Epidermal melanocyte (primary cell): Measurements from ENCODE around the gene BZW2.
"Not testable (repeated sequence)": the region's sequence is repeated elsewhere in the genome, so short reads cannot be mapped to it uniquely, and the experiment has no call there.

Source experiments
- DNase-seq: peaks from one replicate; pipeline ENCODE4 v3.0.0; 2011; ENCODE audit warnings: low spot score; ENCODE audit not compliant: insufficient read length

The BZW2 gene

DNA sequence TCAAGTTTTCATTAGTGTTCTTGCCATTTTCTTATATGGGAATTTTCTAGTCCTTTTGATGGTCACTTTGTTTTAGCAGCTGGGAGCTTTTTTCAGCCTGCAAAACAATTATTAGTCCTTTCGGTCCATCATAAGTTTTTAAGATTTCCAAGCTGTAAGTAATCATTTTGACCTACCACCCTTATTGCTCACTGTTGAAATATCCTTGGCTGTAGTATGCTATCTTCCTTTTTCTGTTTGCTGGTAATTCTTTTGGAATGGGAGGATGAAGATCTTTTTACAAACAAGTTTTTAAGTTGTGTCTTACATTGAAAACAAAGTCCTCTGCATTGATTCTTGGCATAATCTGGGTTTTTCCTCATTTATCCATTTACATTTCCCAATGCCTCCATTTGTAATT lies 24.0 kb downstream of the BZW2 start:
- no peak for DNase-seq

DNA sequence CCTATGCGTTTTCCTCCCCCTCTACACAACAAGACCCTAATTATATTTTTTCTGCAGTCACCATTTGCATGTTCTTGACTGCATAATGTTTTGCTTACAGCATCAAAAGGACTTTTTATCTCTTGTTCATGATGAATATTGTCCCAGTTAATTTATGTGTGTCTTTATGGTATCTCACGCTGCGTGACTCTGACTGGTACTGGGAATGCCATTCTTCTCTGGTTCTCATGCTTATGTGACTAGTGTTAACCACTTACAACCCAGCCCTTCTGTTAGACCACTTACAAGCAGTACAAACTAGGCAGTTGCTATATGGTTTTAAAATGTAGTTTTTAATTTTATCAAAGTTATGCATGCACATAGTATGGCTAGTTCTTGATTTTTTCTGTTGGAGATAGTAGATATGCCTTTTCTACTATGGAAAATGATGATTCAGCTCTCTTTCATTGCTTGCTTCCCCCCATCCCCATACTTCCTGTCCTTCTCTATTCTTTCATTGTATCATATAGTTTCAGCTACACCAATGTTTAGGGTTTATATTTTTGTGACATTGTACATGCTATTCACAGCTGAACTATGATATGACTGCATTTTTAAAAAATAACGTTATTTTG lies 24.9 kb downstream of the BZW2 start:
- no peak for DNase-seq

DNA sequence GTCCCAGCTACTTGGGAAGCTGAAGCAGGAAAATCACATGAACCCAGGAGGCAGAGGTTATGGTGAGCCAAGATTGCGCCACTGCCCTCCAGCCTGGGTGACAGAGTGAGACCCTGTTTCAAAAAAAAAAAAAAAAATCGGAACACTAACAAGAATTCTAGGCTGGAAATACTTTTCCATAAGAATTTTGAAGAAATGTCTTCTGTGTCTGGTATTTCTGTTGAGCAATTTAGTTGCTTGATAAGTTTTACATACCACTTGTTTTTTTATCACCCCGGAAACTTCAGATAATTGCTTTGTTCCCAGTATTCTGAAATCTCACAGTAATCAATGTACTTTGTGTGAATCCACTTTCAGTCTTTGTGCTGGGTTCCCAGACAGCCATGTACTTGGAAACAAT lies 25.8 kb downstream of the BZW2 start:
- no peak for DNase-seq

DNA sequence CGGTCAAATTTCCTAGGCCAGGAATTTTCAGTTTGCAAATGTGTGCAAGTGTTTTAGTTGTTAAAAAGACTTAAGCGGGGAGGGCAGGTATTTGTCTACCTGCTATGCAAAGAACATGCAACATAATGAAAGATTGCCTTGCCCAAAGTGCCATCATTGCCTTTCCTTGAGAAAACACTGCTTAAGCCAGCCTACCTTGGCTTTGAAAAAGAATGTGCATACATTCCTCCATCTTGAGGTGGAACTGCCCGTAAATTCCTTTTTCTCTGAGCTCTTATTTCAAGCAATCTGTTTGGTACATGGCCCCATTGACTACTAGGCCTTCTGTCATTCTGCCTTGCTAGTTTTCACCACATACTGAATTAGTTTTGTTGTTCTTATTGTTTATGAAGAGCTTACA lies 29.3 kb downstream of the BZW2 start:
- no peak for DNase-seq

DNA sequence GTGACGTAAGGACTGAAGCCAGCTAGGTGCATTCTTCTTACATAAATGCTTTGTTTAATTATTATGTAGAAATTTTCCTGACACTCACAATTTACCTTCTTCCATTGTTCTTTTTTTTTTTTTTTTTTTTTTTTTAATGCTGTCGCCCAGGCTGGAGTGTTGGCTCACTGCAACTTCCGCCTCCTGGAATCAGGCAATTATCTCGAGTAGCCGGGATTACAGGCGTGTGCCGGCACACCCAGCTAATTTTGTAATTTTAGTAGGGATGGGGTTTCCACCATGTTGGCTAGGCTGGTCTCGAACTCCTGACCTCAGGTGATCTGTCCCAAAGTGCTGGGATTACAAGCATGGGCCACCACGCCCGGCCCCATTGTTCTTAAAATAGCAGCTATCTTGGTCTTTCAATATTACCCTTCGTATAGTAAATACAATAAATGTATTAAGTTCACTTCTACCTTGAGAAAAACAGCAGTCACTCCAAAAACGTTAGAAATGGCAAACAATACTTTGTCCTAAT lies 32.1 kb downstream of the BZW2 start:
- no peak for DNase-seq

DNA sequence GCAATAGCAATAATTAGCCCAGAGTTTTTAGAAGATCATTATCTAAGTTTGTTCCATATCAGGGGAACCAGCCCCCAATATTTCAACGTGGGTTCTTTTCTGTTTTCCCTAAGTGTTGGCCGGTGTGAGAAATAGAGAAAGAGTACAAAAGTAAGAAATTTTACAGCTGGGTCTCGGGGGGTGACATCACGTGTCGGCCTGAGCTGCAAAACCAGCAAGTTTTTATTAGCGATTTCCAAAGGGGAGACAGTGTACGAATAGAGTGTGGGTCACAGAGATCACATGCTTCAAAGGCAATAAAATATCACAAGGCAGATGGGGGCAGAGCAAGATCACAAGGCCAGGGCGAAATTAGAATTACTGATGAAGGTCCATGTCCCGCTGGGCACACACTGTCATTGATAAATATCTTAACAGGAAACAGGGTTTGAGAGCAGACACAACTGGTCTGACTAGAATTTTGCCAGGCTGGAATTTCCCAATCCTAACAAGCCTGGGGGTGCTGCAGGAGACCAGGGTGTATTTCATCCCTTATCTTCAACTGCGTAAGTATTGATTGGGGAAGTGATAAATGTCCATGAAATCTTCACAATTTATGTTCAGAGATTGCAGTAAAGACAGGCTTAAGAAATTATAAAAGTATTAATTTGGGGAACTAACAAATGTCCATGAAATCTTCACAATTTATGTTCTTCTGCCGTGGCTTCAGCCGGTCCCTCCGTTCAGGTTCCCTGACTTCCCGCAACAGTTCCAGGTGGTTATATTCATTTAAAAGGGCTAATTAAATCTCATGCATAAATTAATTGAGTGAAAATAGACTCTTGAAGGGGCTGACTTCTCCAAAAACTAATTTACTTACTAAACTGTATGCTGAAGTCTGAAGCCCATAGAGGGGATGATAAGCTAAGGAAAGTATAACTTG lies 32.9 kb downstream of the BZW2 start:
- not testable (repeated sequence) for DNase-seq

DNA sequence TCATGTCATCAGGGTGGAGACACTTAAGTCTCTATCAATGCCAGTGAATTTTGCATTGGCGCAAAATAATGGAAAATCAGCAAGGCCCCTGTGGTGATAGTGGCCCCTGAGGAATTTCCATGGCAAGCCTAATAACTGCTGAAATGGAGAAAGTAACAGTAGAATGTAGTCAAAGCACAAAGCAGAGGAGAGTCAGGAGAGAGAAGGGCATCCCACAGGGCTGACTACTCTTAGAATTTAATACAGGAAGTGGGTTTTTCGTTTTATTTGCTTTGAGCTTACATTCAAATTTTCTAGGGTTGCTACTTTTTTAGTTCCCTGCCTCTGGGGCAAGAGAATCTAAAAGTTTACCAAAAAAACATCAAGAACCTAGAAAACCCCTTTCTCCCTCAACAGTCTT lies 39.0 kb downstream of the BZW2 start:
- no peak for DNase-seq

DNA sequence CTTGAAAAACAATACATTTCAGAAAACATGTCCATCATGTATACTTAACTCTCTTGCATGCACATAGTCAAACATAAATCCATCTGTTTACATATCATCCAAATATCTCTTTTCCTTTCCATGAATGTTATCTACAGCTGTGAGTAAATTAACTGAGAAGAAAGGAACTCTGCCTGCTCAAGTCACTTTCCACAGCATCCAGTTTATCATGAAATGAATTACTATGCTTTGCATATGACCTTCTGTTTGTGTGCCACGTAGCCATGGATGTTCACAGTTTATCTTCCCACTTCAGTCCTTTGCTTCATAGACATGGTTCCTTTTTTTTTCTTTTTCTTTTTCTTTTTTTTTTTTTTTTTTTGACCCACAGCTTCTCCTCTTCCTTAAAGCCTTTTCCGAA lies 39.6 kb downstream of the BZW2 start:
- DNase-seq, result no peak

DNA sequence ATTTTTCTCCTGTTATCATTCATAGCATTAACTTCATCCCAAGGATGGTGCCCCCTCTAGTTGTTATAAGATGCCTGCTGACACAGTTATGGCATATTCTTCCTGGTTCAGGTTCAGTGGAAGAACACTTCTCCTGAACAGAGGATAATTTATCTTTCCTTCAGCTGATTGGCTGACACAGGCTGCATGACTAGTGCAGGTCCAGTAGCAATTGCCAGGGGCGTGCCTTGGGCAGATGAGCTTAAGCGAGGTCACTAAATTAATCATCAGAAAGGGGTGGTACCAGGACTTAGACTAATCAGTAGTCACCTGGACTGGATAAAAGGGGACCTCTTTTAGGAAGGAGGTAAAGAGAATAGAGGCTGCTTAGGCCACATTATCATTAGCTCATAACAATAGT lies 42.3 kb downstream of the BZW2 start:
- no peak for DNase-seq

DNA sequence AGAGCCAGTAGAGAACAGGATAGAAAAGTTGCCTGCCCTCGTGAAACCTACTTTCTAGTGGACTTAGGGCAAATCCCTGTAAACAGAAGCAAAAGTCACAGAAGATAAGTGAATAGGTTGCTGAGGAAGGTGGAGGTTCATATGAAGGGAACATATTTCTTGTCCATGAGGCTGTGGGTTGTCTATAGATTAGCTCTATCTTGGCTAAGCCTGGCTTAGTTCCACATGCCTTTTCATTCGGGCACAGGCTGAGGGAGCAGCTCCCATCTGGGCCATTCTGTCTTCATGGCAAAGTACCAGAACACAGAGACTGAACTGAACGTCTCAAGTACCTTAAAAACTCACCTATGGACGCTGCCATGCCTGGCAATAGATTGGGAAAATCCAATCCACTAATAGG lies 45.3 kb downstream of the BZW2 start:
- no peak for DNase-seq

DNA sequence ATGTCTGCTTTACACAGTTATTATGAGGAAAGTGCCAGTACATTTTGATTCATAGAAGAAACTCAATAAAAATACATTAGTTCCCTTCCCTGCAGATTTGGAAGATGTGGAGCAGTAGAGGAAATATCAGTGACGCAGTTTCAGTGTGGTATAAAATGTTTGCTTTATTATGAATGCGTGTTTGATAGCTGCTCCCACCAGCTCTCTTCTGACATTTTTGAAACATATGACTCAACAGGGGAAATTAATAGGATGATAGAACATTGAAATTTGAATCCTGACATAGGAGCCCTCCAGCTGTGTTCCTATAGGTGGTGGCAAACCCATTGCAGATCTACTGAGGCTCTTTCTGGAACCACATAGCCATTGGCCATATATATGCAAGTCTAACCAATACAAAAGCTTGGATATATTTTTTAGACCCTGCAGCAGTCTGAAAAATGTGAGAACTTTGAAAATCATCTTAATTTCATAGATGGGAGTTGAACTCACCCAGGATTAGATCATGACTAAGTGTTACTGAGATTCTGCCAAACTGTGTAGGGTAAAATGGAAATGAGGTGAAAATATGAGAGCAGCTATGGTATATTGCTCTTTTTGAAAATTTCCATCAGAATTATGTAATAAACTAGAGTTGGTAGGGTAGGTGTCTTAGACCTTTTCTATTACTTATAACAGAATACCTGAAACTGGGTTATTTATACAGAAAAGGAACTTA lies 47.8 kb downstream of the BZW2 start:
- no peak for DNase-seq

DNA sequence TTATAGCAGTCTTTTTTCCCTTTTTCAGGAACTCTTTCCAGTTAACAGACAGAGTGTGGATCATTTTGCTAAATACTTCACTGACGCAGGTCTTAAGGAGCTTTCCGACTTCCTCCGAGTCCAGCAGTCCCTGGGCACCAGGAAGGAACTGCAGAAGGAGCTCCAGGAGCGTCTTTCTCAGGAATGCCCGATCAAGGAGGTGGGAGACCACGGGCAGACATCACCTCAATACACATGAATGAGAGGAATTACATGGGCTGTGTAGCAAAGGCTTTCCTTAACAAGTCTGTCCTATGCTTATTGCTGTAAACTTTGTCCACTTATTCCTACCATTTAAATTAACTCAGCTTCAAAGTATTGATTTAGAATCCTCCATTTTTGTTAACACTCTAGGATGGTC lies 48.8 kb downstream of the BZW2 start:
- DNase-seq, result no peak

DNA sequence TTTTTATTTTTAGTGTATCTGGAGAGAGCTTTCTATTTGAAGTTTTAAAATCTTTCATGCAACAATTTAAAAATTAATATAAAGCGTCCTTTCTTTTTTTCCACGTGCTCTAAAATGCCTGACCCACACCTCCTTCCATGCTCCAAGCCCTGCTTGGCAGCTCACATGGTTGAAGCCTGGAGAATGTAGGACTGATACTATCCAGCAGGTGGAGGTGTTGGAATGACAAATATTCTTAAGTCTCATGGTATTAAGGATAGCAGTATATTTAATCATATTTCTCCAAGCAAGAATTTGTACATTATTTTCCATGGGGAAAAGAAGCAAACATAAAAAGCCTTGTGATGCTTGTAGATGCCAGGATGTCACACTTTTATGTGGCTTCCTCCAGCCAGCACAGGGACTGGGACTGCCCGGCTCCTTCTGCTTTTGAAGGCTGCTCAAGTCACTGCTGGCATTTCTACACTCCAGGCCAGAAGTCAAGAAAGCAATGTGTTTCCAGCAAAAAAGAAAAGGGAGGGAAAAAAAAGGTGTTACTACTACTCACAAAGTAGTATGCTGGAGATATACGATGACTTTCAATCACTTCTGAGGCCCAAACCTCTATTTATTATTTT lies 49.7 kb downstream of the BZW2 start:
- peak; percentile 22 for DNase-seq

DNA sequence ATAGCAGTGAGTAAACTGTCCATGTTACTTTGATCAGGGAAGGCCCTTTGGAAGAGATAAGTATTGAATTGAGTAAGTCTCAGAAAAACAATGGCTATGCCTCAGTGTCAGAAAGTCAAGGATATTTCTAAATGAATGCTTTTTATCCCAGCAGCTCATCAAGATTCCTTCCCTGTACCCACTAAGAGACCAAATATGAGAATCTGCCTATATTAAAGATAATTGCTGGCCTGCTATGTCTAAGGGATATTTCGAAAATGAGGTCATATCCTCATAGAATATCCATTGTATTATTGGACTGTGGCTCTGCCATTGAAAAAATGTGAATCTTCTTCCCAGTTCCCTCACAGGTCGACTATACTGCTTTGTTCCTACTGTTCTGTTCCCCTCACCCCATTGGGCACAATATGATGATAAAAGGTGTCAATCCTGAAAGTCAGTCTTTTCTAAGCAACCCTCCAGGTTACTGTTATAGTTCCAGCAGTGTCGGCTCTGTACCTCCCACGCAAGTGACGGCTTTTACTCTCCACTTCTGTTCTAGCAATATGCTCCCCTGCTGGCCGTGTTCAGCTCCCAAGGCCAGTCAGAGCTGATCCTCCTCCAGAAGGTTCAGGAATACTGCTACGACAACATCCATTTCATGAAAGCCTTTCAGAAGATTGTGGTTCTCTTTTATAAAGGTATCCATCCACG lies 51.7 kb downstream of the BZW2 start:
- DNase-seq, result no peak

DNA sequence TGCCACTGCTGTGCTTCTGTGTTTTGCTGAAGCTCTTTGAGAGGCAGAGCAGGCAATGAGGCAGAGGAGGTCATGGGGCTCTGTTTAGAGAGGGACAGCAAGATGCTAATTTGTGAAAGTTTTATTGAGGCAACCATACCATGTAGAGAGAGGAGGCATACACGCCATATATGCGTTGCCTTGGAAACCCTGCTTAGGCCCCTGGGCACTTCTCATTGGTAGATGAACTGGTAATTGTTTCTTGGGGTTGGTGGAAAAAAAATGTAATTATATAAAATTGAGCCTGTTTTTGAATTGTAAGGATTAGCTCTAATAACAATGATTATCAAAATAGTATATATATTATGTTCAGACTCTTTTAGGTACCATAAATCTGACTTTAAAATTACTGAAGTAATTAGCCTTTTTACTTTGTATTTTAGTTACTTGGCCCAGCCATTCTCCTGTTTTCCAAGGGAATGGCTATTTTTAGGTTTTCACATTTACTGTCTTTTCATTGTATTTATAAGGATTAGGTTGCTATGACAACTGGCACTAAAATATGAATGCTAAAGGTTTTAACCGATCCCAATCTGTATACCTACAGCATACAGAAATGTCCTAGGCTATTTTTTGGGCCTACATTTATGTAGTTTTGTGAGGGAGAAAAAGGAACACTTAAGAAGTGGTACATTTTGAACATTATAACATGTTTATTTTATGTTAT lies 52.4 kb downstream of the BZW2 start:
- DNase-seq, result no peak

DNA sequence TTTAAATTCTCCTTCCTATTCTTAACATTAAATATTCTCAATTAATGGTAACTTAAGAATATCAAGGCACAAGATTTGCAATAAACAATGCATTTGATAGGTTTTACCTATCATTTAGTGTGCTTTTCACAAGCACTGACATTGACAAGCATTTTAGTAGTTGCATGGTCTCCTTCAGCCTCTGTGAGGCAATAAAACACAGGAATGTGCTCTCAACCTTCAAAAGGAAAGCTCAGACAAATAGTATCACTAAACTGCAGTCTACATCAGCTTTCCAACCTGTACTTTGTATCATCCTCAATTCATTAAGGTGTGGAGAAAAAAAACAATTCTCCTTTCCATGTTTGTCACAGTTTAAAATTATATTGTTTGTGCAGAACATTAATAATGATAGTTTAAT lies 56.5 kb downstream of the BZW2 start:
- DNase-seq, result no peak

DNA sequence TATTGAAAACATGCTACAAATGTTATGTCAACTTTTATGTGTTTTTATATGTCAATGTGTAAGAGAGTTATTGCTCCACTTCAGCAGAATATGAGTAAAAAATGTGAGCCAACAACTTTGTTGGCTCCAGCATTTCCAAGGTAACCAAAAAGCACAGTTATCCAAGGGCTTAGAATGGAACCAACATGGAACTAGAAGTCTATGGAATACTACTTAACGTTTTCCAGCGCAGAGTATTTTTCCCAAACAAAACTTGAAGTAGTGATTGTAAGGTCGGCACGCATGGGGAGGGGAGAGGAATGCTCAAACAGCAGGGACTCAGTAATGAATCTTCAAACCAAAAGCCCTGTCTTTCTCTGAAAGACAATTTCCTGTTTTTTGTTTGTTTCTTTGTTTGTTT lies 62.5 kb downstream of the BZW2 start:
- DNase-seq, result no peak

DNA sequence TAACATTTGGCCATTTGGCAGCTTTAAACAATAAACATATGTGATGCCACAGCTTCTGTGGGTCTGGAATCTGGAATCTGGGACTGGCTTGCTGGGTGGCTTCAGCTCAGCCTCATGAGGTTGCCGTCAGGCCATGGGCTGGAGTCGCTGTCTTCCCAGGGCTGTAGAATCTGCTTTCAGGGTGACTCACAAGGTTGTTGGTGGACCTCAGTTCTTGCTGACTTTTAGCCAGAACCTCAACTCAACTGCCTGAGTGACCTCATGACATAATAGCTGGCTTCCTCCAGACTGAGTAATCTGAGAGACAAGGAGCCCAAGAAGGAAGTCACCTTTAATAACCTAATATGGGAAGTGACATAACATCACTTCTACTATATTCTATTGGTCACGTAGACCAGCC lies 63.0 kb downstream of the BZW2 start:
- DNase-seq, result no peak

DNA sequence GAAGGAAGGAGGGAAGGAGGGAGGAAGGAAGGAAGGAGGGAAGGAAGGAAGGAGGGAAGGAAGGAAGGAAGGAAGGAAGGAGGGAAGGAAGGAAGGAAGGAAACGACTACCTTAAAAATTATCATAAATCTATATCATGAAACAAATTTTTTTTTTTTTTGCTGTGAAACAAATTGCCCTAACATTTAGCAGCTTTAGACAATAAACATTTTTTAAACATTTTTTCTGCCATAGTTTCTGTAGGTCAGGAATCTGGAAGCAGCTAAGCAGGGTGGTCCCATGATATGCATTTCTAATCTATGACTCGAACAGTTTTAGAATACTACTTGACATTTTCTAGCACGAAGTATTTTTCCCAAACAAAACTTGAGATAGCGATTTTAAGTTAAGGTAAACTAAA lies 64.7 kb downstream of the BZW2 start:
- no peak for DNase-seq

DNA sequence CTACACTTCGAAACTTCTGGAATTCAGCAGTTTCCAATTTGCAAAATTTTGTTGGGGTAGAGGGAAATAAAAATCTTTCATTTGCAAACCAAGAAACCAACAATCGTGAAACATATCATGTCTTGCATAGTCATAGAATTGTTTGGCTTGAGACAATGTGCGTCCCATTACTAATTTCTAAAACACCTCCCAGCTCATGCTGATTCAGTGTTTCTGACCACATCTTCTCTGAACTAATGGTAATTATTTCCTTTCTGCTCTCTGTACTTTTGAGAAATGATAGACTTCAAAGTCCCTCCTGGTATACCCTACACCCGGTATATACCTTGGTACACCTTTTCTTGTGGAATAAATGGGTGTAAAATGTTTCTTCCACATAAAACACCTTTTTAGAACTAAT lies 65.7 kb downstream of the BZW2 start:
- DNase-seq, result no peak

DNA sequence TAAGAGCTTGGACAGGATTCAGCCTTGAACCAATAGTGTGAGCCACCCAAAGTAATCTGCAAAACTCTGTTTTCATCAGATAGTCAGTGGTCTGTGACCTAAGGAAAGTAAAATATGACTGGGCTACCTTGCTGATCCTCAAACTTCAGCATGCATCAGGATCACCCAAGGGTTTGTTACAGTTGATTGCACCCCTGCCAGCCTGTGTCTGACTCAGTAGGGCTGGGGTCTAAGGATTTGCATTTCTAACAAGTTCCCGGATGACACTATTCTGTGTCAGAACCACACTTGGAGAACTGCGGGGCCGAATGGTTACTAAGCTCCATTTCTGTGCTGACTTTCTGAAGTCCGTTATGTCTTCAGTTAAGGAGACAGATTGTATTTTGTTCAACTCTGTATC lies 66.9 kb downstream of the BZW2 start:
- no peak for DNase-seq
